ENCODE measurements around the gene LRRN4.
A peak's percentile ranks its signal among the peaks of the same experiment; 100 is the strongest.

DNA sequence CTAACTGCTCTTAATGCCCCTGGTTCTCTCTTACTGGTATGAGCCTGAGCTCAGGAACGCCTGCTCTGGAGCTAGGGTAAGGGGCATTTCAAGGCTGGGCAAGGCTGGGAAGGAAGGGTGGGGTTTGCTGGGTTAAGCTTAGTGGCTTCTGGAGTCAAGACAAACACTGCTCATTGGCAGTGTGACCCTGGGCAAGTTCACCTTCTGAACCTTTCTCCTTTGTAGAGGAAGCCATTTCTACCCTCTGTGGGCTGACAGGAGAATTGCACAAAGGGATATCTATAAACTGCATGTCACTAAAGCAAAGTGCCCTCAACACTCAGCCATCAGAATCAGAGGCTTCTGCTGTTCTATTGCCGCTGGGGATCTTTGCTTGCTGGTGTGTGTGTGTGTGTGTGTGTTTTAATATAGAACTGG, 20.3 kb upstream of the LRRN4 start:
- TF ChIP-seq, protein P1, sequence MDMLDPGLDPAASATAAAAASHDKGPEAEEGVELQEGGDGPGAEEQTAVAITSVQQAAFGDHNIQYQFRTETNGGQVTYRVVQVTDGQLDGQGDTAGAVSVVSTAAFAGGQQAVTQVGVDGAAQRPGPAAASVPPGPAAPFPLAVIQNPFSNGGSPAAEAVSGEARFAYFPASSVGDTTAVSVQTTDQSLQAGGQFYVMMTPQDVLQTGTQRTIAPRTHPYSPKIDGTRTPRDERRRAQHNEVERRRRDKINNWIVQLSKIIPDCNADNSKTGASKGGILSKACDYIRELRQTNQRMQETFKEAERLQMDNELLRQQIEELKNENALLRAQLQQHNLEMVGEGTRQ (CRISPR knock-in tag; IDR thresholded peaks at IDR 0.05) = no peak
- TF ChIP-seq HDAC6 (IDR thresholded peaks at IDR 0.05; ENCODE audit: low read depth, low read length) = no peak
- TF ChIP-seq, protein P2, sequence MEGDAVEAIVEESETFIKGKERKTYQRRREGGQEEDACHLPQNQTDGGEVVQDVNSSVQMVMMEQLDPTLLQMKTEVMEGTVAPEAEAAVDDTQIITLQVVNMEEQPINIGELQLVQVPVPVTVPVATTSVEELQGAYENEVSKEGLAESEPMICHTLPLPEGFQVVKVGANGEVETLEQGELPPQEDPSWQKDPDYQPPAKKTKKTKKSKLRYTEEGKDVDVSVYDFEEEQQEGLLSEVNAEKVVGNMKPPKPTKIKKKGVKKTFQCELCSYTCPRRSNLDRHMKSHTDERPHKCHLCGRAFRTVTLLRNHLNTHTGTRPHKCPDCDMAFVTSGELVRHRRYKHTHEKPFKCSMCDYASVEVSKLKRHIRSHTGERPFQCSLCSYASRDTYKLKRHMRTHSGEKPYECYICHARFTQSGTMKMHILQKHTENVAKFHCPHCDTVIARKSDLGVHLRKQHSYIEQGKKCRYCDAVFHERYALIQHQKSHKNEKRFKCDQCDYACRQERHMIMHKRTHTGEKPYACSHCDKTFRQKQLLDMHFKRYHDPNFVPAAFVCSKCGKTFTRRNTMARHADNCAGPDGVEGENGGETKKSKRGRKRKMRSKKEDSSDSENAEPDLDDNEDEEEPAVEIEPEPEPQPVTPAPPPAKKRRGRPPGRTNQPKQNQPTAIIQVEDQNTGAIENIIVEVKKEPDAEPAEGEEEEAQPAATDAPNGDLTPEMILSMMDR (IDR thresholded peaks at IDR 0.05 in 2 of 3, conservative IDR thresholded peaks at IDR 0.05 in 1 of 3; ENCODE audit: insufficient read depth in 2 of 3, low read depth in 1 of 3, low read length in 3 of 3) = peak; percentile 34 to 46 (median 43); a peak in 5 of 6 replicates
- TF ChIP-seq EGR1 (conservative IDR thresholded peaks at IDR 0.05) = no peak
- TF ChIP-seq, protein P3, sequence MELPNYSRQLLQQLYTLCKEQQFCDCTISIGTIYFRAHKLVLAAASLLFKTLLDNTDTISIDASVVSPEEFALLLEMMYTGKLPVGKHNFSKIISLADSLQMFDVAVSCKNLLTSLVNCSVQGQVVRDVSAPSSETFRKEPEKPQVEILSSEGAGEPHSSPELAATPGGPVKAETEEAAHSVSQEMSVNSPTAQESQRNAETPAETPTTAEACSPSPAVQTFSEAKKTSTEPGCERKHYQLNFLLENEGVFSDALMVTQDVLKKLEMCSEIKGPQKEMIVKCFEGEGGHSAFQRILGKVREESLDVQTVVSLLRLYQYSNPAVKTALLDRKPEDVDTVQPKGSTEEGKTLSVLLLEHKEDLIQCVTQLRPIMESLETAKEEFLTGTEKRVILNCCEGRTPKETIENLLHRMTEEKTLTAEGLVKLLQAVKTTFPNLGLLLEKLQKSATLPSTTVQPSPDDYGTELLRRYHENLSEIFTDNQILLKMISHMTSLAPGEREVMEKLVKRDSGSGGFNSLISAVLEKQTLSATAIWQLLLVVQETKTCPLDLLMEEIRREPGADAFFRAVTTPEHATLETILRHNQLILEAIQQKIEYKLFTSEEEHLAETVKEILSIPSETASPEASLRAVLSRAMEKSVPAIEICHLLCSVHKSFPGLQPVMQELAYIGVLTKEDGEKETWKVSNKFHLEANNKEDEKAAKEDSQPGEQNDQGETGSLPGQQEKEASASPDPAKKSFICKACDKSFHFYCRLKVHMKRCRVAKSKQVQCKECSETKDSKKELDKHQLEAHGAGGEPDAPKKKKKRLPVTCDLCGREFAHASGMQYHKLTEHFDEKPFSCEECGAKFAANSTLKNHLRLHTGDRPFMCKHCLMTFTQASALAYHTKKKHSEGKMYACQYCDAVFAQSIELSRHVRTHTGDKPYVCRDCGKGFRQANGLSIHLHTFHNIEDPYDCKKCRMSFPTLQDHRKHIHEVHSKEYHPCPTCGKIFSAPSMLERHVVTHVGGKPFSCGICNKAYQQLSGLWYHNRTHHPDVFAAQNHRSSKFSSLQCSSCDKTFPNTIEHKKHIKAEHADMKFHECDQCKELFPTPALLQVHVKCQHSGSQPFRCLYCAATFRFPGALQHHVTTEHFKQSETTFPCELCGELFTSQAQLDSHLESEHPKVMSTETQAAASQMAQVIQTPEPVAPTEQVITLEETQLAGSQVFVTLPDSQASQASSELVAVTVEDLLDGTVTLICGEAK (IDR thresholded peaks at IDR 0.05) = no peak
- TF ChIP-seq, protein P3 (CRISPR knock-in tag; IDR thresholded peaks at IDR 0.05) = no peak
- no peak for TF ChIP-seq POLR2A (conservative IDR thresholded peaks at IDR 0.05)
- no peak for TF ChIP-seq ZNF785 (CRISPR knock-in tag; IDR thresholded peaks at IDR 0.05)
